Right hindlimb (tissue), 1 donor: ENCODE results near the gene MSH2.
"Not testable (repeated sequence)": the region's sequence is repeated elsewhere in the genome, so short reads cannot be mapped to it uniquely, and the experiment has no call there.

Experiments used
- DNase-seq: peaks from one replicate; pipeline ENCODE4 v3.0.0-alpha.2; 2018

The MSH2 gene

DNA sequence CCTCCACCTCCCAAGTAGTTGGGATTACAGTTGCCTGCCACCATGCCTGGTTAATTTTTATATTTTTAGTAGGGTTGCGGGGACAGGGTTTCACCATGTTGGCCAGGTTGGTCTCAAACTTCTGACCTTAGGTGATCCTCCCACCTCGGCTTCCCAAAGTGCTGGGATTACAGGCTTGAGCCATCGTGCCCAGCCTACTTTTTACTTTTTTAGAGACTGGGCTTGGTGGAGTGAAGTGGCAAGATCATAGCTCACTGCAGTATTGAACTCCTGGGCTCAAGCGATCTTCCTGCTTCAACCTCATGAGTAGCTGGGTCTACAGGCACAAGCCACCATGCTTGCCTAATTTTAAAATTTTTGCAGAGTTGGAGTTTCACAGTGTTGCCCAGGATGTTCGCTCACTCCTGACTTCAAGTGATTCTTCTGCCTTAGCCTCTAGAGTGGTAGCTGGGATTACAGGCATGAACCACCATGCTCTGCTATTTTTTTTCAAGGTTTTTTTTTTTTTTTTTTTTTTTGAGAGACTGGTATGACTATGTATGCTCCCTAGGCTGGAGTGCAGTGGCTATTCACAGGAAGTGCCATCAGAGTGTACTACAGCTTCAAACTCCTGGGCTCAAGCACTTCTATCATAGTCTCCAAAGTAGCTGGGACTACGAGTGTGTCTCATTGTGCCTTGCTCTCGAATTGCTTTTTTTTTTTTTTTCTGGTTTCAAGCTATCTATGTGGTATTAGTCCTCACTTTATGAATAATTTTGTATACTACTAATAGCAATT, 11.9 kb downstream of the MSH2 start:
- DNase-seq: no peak

DNA sequence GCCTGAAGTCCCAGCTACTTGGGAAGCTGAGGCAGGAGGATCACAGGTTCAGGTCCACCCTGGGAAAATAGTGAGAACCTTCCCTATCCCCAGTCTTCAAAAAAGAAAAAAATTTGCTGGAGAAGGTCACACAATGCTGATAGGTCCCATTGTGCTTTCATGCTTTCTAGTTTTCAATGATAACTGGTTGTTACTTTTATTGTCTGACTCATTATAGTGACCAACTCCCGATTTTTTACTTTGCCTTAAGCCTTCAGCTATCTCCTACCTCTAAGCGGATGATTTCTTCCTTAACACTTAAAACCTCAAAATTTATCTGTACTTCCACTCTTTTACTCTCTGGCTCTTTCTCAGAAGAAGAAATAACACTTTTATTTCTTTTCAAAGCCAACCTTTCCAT, 17.3 kb downstream of the MSH2 start:
- DNase-seq: no peak

DNA sequence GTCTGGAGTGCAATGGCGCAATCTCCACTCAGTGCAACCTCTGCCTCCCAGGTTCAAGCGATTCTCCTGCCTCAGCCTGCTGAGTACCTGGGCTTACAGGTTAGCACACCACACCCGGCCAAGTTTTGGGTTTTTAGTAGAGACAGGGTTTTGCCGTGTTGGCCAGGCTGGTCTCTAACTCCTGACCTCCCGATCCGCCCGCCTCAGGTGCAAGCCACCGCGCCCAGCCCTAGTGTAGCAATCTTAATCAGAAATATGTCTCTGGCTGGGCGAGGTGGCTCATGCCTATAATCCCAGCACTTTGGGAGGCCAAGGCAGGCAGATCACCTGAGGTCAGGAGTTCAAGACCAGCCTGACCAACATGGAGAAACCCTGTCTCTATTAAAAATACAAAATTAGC, 17.7 kb downstream of the MSH2 start:
- not testable (repeated sequence) for DNase-seq

DNA sequence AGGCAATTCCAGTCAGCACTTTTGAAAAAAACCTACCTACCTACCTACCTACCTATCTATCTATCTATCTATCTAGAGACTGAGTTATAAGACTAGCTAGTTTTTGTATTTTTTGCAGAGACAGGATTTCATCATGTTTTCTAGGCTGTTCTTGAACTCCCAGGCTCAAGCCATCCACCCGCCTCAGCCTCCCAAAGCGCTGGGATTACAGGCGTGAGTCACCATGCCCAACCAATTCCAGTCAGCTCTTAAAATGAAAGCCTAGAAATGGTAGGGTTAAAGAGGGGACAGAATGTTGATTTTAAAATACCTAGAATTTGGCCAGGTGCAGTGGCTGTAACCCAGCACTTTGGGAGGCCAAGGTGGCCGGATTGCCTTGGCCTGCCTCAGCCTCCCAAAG, 19.1 kb downstream of the MSH2 start:
- no peak for DNase-seq

DNA sequence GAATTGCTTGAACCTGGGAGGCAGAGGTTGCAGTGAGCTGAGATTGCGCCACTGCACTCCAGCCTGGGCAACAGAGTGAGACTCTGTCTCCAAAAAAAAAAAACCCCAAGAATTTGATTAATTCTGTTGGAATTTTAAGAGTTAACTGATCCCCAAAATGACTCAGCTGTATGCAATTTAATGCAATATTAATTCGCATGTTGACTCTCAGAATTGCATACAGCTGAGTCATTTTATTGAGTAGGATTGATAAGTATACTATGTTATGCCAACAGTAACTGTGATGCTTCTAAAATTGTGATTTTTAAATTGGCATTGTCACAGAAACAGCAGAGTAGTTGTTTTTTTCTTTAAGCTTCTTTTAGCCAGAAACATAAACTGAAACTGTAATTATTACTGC, 19.6 kb downstream of the MSH2 start:
- no peak for DNase-seq

DNA sequence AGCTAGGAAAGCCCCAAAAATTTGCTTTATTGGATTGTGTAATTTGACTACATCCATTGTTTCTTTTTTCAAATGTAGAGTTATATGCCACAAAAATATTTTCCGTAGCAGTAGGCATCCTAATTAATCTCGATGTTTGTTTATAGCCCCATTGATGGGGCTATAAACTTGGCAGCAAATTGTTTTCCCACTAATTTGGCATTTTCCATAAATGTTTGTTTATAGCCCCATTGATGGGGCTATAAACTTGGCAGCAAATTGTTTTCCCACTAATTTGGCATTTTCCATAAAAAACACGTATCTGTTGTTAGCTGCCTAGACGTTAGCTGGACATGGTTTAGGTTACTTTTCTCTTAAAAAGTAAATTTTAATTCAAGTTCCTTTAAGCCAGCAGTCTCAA, 23.8 kb downstream of the MSH2 start:
- DNase-seq: no peak

DNA sequence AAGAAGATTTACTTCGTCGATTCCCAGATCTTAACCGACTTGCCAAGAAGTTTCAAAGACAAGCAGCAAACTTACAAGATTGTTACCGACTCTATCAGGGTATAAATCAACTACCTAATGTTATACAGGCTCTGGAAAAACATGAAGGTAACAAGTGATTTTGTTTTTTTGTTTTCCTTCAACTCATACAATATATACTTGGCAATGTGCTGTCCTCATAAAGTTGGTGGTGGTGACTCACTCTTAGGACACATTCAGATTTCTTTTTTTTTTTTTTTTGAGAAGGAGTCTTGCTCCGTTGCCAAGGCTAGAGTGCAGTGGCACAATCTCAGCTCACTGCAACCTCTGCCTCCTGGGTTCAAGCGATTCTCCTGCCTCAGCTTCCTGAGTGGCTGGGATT, 26.8 kb downstream of the MSH2 start:
- no peak for DNase-seq

DNA sequence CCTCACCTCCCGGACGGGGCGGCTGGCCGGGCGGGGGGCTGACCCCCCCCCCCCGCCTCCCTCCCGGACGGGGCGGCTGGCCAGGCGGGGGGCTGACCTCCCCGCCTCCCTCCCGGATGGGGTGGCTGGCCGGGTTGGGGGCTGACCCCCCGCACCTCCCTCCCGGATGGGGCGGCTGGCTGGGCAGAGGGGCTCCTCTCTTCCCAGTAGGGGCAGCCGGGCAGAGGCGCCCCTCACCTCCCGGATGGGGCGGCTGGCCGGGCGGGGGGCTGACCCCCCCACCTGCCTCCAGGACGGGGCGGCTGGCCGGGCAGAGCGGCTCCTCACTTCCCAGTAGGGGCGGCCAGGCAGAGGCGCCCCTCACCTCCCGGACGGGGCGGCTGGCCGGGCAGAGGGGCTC, 30.1 kb downstream of the MSH2 start:
- not testable (repeated sequence) for DNase-seq

DNA sequence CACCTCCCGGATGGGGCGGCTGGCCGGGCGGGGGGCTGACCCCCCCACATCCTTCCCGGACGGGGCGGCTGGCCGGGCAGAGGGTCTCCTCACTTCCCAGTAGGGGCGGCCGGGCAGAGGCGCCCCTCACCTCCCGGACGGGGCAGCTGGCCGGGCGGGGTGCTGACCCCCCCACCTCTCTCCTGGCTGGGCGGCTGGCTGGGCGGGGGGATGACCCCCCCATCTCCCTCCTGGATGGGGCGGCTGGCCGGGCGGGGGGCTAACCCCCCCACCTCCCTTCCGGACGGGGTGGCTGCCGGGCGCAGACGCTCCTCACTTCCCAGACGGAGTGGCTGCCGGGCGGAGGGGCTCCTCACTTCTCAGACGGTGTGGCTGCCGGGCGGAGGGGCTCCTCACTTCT, 30.5 kb downstream of the MSH2 start:
- not testable (repeated sequence) for DNase-seq

DNA sequence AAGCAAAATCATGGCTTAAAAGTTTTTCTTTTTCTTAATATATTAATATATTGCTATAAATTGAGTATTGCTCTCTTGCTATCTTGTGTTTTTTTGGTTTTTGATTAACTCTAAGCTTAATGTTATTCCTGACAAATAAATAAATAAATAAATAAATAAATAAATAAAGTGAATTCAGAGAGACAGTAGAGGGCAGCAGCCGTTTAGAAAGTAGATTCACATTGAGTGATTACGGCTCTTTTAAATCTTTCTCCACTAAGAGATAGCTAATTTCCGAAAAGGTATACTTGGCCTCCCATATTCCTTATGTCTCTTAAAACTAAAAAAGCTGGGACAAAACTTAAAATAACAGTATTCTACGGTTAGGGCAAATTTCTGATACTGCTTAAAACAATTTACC, 34.3 kb downstream of the MSH2 start:
- no peak for DNase-seq

DNA sequence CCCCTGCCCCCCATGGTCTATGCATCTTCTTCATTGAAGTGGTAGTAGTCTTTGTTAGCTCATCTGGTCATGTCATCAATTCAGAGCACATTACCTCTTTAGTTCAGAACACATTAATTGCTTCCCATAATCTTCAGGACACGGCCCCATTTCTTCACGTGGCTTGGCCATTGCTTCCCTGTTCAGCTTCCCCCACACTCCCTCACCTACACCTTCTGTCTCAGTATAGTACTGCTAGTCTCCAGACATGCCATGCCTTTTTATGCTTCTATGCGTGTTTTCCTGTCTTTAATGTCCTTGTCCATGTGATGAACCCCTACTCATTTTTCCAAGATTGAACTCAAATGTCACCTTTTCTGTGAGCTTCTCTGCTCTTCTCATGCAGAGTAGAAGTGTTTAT, 35.1 kb downstream of the MSH2 start:
- no peak for DNase-seq

DNA sequence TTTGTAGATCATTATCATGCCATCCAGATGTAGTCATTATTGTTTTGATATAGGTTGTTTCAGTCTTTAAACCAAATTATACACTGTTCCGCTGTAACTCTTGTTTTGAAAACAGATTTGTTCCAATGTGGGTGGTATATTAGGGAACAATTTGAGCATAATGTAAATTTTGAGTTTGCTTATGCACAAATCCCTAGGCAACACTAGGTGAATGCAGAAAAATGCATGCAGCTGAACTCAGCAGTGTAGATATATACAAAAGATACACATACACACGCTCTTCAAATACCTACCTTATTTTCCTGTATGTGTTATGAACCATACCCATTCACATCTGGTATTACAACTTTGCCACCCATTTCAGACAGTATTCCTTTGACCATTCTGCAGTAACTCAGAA, 35.8 kb downstream of the MSH2 start:
- DNase-seq: no peak

DNA sequence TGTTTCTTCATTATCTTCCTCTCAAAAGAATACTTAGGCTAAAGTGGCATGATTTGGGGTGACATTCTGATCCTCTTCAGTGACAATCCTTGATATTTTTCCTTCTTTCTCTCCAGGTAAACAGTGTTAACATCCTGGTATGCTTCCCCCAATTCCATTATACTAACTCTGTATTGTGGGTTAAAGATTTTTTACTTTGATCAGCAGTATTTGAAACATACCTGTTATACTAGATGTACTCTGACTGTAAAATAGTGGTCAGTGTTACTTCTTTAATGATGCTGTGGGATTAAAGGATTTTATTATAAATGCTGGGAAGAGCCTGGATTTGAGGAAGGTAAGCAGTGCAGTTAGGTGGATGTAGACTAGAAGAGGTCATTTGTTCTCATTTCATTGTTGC, 48.8 kb downstream of the MSH2 start:
- no peak for DNase-seq

DNA sequence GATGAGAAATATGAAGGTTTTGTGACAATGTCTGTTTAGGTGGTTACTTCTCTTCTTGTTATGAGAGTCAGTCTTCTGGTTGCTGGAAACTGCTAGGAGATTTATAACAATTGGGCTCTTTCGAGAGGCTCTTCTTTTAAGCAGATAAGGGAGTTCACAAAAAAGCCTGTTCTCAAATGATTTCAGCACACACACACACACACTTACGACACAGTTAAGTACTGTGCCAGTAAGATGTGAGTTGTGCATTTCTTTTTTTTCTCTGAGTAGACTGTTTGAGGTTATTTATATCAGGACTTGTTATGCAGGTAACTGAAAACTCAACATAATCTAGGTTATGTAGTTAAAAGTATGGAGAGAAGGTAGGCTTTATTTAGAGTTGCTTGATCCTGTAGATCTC, 49.8 kb downstream of the MSH2 start:
- DNase-seq: no peak

DNA sequence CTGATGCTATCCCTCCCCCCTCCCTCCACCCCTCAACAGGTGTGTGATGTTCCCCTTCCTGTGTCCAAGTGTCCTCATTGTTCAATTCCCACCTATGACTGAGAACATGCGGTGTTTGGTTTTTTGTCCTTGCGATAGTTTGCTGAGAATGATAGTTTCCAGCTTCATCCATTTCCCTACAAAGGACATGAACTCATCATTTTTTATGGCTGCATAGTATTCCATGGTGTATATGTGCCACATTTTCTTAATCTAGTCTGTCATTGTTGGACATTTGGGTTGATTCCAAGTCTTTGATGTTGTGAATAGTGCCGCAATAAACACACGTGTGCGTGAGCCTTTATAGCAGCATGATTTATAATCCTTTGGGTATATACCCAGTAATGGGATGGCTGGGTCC, 51.9 kb downstream of the MSH2 start:
- not testable (repeated sequence) for DNase-seq

DNA sequence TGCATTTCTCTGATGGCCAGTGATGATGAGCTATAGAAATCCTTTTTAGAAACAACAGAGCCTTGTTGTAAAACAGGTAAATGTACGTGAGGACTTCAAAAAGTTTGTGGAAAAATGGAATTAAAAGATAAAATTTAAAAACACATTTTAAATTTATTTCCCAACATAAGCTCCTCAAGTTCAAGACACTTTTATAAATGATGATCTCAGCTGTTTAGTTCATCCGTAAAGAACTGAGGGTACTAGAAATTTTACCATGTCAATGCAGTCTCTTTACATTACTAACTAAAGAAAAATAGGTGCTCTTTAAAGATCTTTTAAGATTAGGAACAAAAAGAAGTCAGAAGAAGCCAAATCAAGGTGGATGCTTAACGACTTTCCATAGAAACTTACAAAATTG, 52.5 kb downstream of the MSH2 start:
- DNase-seq: no peak

DNA sequence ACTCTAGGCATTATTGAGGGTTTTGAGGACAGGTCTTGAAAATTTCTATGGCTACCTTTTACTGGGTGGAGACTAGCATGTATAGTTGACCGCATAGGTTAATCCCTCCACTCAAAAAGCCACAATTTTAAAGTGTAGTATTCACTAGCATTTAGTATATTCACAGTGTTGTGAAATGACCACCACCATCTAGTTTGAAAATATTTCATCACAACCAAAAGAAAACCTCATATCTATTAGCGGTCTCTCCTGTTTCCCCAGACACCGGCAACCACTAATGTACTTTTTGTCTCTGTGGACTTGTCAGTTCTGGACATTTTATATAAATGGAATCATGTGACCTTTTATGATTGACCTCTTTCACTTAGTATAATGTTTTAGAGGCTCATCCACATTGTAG, 53.9 kb downstream of the MSH2 start:
- no peak for DNase-seq

DNA sequence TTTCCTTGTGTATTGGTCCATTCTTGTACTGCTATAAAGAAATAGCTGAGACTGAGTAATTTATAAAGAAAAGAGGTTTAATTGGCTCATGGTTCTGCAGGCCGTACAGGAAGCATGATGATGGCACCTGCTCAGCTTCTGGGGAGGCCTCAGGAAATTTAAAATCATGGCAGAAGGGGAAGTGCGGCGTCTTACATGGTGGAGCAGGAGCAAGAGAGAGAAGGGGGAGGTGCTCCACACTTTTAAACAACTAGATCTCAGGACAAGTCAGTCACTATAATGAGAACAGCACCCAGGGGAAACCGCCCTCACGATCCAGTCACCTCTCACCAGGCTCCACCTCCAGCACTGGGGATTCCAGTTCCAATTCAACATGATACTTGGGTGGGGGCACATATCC, 54.3 kb downstream of the MSH2 start:
- no peak for DNase-seq

DNA sequence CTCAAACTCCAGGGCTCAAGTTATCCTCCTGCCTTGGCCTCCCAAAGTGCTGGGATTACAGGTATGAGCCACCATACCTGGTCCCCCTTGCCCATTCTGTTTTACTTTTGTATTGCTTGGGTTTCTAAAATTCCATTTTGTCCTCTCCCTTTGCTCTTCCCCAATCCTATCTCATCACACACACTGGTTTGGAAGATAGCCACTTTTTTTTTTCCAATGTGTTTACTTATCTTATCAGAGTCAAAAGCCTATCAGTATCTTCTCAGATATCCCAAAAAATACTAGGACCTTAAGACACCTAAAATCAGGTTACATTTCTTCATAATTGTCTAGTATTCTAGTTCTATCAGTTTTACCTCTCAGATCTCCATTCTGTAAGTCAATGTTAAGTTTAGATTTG, 56.1 kb downstream of the MSH2 start:
- no peak for DNase-seq

DNA sequence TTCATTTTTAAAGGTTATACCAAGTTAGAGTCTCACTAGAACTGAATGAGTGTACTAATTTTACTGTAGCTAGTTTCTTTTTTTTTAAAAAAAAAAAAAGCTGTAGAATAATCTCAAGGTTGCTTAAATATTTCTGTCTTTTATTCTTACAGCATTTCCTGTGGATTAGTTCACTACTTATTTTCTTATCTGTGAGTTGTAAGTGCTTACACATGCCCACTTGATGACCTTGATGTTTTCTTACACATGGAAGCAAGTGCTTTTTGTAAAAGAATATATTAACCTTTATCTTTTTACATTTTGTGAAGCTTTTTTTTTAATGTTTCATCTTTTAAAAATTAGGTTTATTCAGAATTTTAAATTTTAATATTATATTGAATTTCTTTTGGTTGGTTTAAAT, 57.8 kb downstream of the MSH2 start:
- no peak for DNase-seq

DNA sequence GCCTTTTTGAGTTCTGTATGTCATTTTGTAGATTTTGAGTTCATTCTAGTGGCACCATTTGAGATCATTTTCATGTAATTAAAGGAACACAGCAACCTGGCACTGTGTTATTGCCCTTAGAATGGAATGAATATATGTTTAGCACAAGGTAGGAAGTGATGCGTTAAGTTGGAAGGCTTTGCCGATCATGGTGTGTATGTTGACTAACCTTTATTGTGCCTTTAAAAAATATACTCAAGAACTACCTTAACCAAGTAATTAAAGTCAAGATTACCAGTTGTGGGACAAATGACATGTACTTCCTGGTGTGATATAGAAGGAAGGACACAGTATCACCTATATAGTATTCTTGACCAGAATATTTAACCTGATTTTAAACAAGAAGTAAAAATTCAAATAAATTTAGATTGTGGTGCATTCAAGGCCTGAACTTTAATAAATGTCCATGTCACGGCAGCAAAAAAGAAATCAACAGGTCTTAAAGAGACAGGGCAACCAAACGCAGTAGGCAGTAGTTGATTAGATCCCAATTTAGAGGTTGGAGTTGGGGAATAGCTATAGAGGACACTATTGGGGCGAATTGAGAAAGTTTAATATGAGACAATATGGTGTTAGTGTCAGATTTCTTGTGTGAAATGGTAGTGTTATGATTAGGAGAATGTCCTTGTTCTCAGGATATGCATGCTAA, 68.6 kb downstream of the MSH2 start:
- DNase-seq: no peak

DNA sequence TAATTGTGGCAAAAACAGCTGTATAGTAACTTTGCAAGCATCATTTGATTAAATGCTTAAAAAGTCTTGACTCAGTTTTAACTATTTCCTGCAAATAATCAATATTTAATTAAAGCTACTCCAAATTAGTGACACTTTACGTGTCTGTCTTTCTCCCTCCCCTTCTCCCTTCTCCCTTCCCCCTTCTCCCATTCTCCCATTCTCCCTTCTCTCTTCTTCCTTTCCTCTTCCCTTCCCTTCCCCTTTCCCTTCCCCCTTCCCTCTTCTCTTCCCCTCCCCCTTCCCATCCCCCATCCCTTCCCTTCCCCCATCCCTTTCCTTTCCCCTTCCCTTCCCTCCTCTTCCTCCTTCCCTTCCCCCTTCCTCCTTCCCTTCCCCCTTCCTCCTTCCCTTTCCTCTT, 76.9 kb downstream of the MSH2 start:
- no peak for DNase-seq

DNA sequence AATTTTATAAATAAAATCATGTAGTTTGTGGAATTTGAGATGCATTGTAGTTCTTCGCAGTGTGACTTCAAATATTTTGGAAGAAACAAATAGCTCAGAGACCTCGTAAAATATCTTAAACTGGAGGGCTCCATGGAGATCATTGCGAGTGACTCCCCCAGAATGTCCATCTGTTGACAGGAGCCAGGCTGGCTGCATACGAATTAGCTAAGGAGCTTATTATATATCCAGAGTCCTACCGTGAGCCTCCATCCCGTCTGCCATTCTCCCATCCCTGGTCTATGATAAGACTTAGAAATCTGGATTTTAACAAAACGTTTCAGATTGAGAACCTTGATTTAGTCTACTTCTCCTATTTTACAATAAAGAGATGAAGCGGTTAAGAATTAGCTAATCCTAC, 80.2 kb downstream of the MSH2 start:
- no peak for DNase-seq

DNA sequence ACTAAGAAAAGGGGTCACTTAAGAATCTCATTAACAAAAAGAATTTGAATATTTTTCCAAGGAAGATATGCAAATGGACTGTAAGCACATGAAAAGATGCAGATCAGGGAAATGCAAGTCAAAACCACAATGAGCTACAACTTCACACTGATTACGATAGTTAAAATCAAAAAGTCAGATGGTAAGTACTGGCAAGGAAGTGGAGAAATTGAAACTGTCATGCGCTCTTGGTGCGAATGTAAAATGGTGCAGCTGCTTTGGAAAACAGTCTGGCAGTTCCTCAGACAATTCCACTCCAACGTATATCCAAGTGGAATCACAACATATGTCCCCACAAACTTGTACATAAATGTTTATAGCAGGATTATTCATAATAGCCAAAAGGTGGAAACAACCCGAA, 81.4 kb downstream of the MSH2 start:
- DNase-seq: no peak

DNA sequence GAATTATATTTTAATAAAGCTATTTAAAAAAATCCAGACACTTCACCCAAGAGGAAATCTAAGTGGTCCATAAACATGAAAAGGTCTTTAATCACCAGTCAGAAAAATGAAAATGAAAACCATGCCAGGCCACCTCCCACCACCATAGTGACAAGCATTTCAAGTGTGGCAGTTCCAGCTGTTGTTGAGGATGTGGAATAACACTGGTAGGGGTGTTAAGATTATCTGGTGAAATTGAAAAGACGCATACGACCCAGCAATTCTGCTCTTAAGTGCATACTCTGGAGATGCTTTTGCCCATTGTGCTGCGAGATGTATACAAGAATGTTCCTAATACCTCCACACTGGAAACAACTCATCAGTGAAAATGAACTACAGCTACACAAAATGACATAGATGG, 82.2 kb downstream of the MSH2 start:
- no peak for DNase-seq
